ENCODE measurements around the gene CDH4. TPM values are rescaled to one million over a fixed set of nuclear protein-coding genes. Genes with fewer than 3 reads are reported as not detected.

The CDH4 gene
- total RNA-seq, 4 donors from 2014 or later: 0.13 to 0.38 (median 0.21) TPM; not detected in 1

DNA sequence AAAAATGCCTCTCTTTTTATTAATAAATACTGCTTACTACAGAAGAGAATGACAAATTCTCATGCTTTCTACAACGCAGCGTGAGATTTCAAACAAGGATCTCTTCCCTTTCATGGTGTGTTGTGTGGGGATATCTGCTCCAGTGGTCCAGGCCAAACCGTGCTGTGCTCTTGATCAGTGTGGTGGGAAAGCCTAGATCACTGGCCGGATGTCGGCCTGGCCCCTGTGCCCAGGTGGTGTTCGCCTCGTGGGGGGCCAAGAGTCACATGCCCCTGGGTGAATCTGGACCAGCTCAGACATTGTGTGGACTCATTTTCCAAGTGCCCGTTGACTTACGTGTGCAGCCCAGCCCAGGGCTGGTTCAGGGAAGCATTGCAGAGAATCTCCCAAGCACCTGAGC is 4.3 kb downstream of the CDH4 start:
- Histone ChIP-seq H3K9me3 (no peaks in the 10 kb centered on the region), H3K27ac (no peak overlapping the region), H3K4me1 (peaks cover 0 to 24% (median 20%) of the 10 kb centered on the region in 3 donors), H3K36me3 (no peaks in the 10 kb centered on the region), H3K27me3 (peaks cover 0 to 79% (median 11%) of the 10 kb centered on the region in 4 donors), H3K4me3 (no peak overlapping the region)
- no peak for DNase-seq
- WGBS, 2 donors: 89 to 92% methylated on average over 3 to 6 of the region's 9 CpGs
- intact Hi-C loops (cut with DNase I): no loop called here
- no peak for TF ChIP-seq POLR2A (IDR thresholded peaks at IDR 0.05)
- TF ChIP-seq, protein P1, sequence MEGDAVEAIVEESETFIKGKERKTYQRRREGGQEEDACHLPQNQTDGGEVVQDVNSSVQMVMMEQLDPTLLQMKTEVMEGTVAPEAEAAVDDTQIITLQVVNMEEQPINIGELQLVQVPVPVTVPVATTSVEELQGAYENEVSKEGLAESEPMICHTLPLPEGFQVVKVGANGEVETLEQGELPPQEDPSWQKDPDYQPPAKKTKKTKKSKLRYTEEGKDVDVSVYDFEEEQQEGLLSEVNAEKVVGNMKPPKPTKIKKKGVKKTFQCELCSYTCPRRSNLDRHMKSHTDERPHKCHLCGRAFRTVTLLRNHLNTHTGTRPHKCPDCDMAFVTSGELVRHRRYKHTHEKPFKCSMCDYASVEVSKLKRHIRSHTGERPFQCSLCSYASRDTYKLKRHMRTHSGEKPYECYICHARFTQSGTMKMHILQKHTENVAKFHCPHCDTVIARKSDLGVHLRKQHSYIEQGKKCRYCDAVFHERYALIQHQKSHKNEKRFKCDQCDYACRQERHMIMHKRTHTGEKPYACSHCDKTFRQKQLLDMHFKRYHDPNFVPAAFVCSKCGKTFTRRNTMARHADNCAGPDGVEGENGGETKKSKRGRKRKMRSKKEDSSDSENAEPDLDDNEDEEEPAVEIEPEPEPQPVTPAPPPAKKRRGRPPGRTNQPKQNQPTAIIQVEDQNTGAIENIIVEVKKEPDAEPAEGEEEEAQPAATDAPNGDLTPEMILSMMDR (IDR thresholded peaks at IDR 0.05): no peak

DNA sequence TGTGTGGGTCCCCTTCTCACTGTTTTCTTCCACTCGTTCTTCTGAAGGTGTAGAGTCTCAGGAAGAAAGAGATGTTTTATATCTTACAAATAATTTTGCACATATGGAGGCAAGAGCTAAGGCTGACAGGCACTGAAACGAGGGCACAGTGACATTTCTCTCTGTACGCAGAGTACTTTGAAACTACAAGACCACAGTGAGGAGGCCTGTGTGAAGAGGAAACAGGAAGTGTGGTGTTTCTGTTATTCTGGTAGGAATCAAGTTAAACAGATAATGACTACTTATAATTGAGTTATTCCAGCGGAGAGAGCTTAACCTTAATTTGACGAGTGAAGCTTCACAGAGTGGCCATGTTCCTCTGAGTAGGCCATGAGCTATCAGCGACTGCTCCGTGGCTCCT is 4.8 kb downstream of the CDH4 start:
- no peak for TF ChIP-seq POLR2A (IDR thresholded peaks at IDR 0.05)
- TF ChIP-seq, protein P1 (IDR thresholded peaks at IDR 0.05): no peak
- Histone ChIP-seq H3K9me3 (no peaks in the 10 kb centered on the region), H3K36me3 (no peaks in the 10 kb centered on the region), H3K4me3 (no peak overlapping the region), H3K27ac (no peak overlapping the region), H3K4me1 (peaks cover 0 to 21% (median 17%) of the 10 kb centered on the region in 3 donors), H3K27me3 (peaks cover 0 to 79% (median 8%) of the 10 kb centered on the region in 4 donors)
- WGBS, 2 donors: 67 to 70% methylated on average over 7 of the region's 7 CpGs
- intact Hi-C loops (cut with DNase I): no loop called here
- DNase-seq: no peak

DNA sequence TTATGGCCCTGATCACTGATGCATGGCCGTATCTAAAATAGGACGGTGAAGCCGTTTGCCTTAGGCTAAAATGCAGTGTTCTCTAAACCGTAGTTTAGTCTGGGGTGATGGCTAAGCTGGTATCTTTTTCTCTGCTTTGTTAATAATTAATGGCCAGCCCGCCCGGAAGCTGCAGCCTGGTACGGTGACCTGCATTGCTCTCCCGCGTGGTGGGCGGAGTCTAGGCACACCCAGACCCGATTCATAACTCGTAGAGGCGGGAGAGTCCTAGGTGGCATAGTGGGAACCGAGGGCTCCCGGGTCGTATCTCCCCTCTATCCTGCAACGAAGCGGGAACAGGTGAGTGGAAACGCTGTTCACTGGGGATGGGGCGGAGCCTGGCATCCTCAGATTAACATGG is 5.5 kb downstream of the CDH4 start:
- H3K4me3 ChIP-seq: no peak overlapping the region
- H3K27me3 ChIP-seq: peaks cover 0 to 79% (median 8%) of the 10 kb centered on the region in 4 donors
- no peak for TF ChIP-seq POLR2A (IDR thresholded peaks at IDR 0.05)
- TF ChIP-seq, protein P1 (IDR thresholded peaks at IDR 0.05): no peak
- peaks cover 0 to 16% (median 12%) of the 10 kb centered on the region in 3 donors for H3K4me1 ChIP-seq
- no peak for DNase-seq
- H3K27ac ChIP-seq: no peak overlapping the region
- no peaks in the 10 kb centered on the region for H3K36me3 ChIP-seq
- no peaks in the 10 kb centered on the region for H3K9me3 ChIP-seq
- intact Hi-C loops (cut with DNase I): no loop called here
- WGBS, 2 donors: 84 to 88% methylated on average over 11 to 15 of the region's 20 CpGs

DNA sequence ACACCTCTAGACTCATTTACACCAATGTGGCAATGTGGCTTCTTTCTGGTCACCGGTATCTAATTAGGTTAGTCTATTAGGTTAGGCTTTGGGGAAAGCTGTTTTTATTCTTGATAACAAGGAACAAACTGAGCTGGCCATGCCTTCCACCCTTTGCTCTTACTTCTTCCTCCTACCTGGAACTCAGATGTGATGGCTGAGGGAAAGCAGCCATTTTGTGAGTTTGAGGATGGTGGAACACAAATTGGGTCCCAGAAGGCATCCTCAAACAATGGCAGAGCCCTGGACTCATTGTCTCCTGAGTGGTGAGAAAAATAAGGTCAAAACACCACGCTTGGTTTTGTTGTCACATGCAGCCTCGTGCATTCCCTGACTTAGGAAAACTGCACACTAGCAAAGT is 7.7 kb downstream of the CDH4 start:
- WGBS, 2 donors: 80 to 93% methylated on average over 3 of the region's 3 CpGs
- DNase-seq: no peak
- Histone ChIP-seq H3K36me3 (no peaks in the 10 kb centered on the region), H3K4me3 (no peak overlapping the region), H3K27me3 (peaks cover 0 to 77% (median 0%) of the 10 kb centered on the region in 4 donors), H3K9me3 (no peaks in the 10 kb centered on the region), H3K27ac (no peak overlapping the region), H3K4me1 (no peaks in the 10 kb centered on the region)
- intact Hi-C loops (cut with DNase I): no loop called here
- TF ChIP-seq, protein P1 (IDR thresholded peaks at IDR 0.05): no peak
- no peak for TF ChIP-seq POLR2A (IDR thresholded peaks at IDR 0.05)

DNA sequence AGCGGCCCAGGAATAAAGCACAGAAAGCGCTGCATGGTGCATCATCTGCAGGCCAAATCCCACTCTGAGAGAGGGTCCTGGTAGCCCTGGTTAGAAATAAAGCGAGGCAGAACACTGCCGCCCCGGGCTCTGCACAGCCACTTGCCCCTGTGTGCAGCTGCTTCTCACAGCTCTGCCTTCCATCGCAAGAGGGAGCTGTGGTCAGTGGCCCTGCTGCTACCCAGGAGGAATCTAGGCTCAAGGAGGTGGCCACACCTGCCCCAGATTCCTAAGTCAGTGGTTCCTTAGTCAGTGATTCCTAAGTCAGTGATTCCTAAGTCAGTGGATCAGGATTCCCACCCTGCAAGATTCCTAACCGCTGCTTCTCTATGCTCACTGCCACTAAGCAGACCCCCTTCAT is 8.8 kb downstream of the CDH4 start:
- Histone ChIP-seq H3K36me3 (no peaks in the 10 kb centered on the region), H3K27me3 (peaks cover 0 to 75% (median 0%) of the 10 kb centered on the region in 4 donors), H3K27ac (no peak overlapping the region), H3K9me3 (no peaks in the 10 kb centered on the region), H3K4me1 (no peaks in the 10 kb centered on the region), H3K4me3 (no peak overlapping the region)
- 72 to 78% methylated on average over 2 to 7 of the region's 7 CpGs for WGBS, 2 donors
- intact Hi-C loops (cut with DNase I): no loop called here
- DNase-seq: no peak
- no peak for TF ChIP-seq POLR2A (IDR thresholded peaks at IDR 0.05)
- TF ChIP-seq, protein P1 (IDR thresholded peaks at IDR 0.05): no peak
